ENCODE measurements around the gene TOX3.

DNA sequence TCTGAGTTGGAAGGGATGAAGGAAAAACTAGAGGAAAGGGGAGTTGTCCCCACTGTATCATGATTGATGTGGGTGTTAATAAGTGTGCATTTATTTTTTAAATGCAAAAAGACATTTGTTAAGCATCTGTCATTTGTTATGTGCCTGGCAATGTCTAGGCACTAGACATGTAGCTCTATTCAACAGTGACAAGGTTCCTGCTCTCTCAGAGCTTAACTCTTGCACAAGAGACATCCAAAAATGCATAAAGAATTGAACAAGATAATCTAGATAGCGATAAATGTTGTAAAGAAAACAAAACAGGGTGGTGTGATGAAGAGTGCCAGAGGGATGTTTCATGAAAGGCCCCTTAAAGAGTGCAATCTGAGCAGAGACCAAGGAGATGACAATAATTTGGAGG is 148.9 kb downstream of the TOX3 start:
- TF ChIP-seq EGR1 (IDR thresholded peaks at IDR 0.05; ENCODE audit: borderline replicate concordance in 1 of 2, low read depth in 2 of 2, low read length in 2 of 2) (no peak), YY1 (IDR thresholded peaks at IDR 0.05; ENCODE audit: low read depth, low read length) (no peak), POU2F2 (IDR thresholded peaks at IDR 0.05; ENCODE audit: borderline replicate concordance, low read depth, low read length) (no peak), TARDBP (IDR thresholded peaks at IDR 0.05; ENCODE audit: borderline replicate concordance) (no peak), POLR2A (IDR thresholded peaks at IDR 0.05; ENCODE audit: low read depth, low read length) (no peak), ZBTB40 (IDR thresholded peaks at IDR 0.05; ENCODE audit: borderline replicate concordance) (no peak), CTCF (IDR thresholded peaks at IDR 0.05 in 2 of 3, conservative IDR thresholded peaks at IDR 0.05 in 1 of 3; ENCODE audit: control insufficient read depth in 2 of 3, extremely low read depth in 1 of 3, insufficient read depth in 1 of 3, low read depth in 3 of 3, low read length in 3 of 3) (no peak)
- TF ChIP-seq, protein P1, sequence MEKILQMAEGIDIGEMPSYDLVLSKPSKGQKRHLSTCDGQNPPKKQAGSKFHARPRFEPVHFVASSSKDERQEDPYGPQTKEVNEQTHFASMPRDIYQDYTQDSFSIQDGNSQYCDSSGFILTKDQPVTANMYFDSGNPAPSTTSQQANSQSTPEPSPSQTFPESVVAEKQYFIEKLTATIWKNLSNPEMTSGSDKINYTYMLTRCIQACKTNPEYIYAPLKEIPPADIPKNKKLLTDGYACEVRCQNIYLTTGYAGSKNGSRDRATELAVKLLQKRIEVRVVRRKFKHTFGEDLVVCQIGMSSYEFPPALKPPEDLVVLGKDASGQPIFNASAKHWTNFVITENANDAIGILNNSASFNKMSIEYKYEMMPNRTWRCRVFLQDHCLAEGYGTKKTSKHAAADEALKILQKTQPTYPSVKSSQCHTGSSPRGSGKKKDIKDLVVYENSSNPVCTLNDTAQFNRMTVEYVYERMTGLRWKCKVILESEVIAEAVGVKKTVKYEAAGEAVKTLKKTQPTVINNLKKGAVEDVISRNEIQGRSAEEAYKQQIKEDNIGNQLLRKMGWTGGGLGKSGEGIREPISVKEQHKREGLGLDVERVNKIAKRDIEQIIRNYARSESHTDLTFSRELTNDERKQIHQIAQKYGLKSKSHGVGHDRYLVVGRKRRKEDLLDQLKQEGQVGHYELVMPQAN (conservative IDR thresholded peaks at IDR 0.05) = no peak
- TF ChIP-seq, protein P2, sequence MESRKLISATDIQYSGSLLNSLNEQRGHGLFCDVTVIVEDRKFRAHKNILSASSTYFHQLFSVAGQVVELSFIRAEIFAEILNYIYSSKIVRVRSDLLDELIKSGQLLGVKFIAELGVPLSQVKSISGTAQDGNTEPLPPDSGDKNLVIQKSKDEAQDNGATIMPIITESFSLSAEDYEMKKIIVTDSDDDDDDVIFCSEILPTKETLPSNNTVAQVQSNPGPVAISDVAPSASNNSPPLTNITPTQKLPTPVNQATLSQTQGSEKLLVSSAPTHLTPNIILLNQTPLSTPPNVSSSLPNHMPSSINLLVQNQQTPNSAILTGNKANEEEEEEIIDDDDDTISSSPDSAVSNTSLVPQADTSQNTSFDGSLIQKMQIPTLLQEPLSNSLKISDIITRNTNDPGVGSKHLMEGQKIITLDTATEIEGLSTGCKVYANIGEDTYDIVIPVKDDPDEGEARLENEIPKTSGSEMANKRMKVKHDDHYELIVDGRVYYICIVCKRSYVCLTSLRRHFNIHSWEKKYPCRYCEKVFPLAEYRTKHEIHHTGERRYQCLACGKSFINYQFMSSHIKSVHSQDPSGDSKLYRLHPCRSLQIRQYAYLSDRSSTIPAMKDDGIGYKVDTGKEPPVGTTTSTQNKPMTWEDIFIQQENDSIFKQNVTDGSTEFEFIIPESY (IDR thresholded peaks at IDR 0.05) = no peak
